ENCODE measurements around the gene MTOR.
"Not testable (repeated sequence)": the region's sequence is repeated elsewhere in the genome, so short reads cannot be mapped to it uniquely, and the experiment has no call there.

The MTOR gene

DNA sequence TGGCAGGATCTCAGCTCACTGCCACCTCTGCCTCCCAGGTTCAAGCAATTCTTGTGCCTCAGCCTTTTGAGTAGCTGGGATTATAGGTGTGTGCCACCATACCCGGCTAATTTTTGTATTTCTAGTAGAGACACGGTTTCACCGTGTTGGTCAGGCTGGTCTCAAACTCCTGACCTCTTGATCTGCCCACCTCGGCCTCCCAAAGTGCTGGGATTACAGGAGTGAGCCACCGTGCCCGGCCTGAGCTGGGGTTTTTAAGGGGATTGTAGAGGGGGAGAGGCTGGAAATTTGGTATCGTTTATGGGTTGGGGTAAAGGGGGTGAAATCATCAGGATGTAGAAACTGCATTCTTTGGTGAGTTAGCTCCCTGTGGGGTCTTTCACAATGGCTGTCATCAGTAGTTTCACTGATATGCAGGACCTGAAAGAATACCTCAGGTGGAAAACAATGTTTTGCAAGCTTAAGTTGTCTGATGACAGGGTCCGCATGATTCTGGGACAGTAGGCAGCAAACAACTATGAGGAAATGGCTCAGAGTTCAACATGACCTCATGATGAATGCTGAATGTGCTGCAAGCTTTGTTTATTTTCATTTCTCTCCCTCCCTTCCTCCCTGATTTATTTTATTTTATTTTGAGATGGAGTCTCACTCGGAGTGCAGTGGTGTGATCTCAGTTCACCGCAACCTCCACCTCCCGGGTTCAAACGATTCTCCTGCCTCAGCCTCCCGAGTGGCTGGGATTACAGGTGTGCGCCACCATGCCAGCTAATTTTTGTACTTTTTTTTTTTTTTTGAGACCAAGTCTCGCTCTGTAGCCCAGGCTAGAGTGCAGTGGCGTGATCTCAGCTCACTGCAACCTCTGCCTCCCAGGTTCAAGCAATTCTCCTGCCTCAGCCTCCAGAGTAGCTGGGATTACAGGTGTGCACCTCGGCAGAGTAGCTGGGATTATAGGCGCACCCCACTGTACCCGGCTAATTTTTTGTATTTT, 5.3 kb upstream of the MTOR start:
- H3K36me3 Mint-ChIP-seq (ENCODE audit: low read depth); H3K9me3 Mint-ChIP-seq; H3K4me3 Mint-ChIP-seq; intact Hi-C loops (cut with micrococcal nuclease); H3K4me1 Mint-ChIP-seq (ENCODE audit: low read depth); H3K27me3 Mint-ChIP-seq; H3K27ac Mint-ChIP-seq: not testable (repeated sequence)

DNA sequence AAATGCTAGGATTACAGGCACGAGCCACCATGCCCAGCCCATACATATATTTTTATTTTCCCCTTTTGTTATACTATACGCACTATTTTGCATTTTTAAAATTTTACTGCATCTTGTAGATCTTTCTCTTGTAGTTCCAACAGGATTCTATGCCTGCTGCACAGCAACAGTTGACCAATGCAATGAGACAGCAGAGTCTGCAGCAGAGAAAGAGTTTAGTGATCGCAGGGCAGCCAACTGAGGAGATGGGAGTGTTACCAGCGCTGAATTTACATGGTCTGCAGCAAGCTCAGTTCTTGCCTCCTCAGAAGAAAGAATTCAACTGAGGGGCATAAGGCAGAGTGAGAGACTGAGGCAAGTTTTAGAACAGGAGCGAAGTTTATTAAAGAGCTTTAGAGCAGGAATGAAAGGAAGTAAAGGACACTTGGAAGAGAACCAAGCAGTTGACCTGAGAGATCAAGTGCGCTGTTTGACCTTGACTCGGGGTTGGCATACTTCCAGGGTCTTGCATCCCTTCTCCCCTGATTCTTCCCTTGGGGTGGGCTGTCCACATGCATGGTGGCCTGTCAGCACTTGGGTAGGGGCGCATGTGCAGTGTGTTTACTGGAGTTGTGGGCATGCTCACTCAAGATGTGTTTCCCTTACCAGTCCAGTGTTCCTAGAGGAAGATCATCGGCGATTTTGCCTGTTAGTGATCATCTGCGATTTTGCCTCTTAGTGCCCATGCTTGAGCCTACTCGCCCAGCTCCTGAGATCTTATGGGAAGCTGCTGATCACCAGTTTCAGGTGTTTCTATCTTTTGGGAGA, 4.1 kb upstream of the MTOR start:
- H3K4me3 Mint-ChIP-seq: no peak overlapping the region
- H3K27ac Mint-ChIP-seq: no peak overlapping the region
- H3K36me3 Mint-ChIP-seq (ENCODE audit: low read depth): peaks cover 7% of the 10 kb centered on the region
- no peaks in the 10 kb centered on the region for H3K9me3 Mint-ChIP-seq
- H3K27me3 Mint-ChIP-seq: no peaks in the 10 kb centered on the region
- intact Hi-C loops (cut with micrococcal nuclease): no loop called here
- peaks cover 5% of the 10 kb centered on the region for H3K4me1 Mint-ChIP-seq (ENCODE audit: low read depth)

DNA sequence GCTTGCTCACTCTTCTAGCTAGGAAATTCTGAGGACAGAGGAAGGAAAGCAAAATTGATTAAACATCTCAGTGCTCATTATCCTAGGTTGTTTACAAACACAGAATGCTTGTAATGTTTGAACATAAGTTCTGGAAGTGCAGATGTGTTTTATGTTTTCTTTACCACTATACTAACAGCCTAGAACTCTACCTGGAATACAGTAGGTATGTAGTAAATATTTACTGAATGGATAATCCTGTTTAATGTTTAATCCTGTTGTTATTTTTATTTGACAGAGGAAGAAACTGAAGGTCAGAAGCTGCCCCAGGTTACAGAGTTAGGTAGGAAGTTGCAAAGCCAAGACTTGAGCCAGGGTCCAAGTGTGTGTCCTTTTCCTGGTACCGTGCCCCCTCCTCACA, 6.1 kb downstream of the MTOR start:
- peaks cover 7% of the 10 kb centered on the region for H3K4me1 Mint-ChIP-seq (ENCODE audit: low read depth)
- peaks cover 74% of the 10 kb centered on the region for H3K36me3 Mint-ChIP-seq (ENCODE audit: low read depth)
- H3K9me3 Mint-ChIP-seq: no peaks in the 10 kb centered on the region
- no peak overlapping the region for H3K4me3 Mint-ChIP-seq
- H3K27me3 Mint-ChIP-seq: no peaks in the 10 kb centered on the region
- intact Hi-C loops (cut with micrococcal nuclease): no loop called here
- peak overlapping the region; percentile 5 for H3K27ac Mint-ChIP-seq

DNA sequence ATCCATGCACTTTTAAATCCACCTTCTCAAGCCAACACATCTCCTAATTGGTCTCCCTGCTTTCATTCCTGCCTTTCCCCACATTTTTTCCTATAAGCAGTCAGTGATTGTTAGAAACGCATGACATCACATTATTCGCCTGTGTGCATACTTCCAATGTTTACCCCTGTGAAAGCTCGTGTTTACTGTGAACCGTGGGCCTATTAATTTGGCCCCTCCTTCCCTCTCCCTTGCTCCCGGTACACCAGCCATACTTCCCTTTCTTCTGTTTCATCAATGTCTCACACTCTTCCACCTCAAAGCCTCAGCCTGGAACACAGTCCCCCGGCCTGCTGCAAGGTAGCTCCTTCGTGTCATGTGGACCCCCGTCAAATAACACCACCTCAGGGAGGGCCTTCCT, 9.1 kb downstream of the MTOR start:
- H3K27me3 Mint-ChIP-seq: no peaks in the 10 kb centered on the region
- H3K36me3 Mint-ChIP-seq (ENCODE audit: low read depth): peaks cover 80% of the 10 kb centered on the region
- no peaks in the 10 kb centered on the region for H3K4me1 Mint-ChIP-seq (ENCODE audit: low read depth)
- no peak overlapping the region for H3K4me3 Mint-ChIP-seq
- no peaks in the 10 kb centered on the region for H3K9me3 Mint-ChIP-seq
- H3K27ac Mint-ChIP-seq: no peak overlapping the region
- intact Hi-C loops (cut with micrococcal nuclease): no loop called here

DNA sequence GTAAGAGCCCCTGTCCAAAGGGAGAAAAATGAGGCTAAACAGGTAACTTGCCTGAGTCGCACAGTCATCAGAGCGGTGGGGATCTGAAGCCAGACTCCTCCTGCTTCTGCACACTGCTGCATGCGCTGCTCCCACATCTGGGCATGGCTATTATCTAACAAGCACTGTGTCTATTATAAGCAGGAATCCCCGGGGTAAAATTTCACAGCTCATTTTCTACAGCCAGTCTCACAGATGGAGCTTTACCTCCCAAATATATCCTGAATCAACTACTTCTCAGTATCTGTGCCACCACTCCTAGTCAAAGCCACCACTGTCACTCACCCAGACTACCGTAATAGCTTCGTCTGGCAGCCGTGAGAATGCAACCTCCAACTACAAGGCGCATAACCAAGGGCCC, 9.8 kb downstream of the MTOR start:
- intact Hi-C loops (cut with micrococcal nuclease): no loop called here
- Mint-ChIP-seq H3K4me1 (ENCODE audit: low read depth) (no peaks in the 10 kb centered on the region), H3K9me3 (no peaks in the 10 kb centered on the region), H3K27me3 (no peaks in the 10 kb centered on the region), H3K27ac (no peak overlapping the region), H3K4me3 (no peak overlapping the region), H3K36me3 (ENCODE audit: low read depth) (peaks cover 80% of the 10 kb centered on the region)

DNA sequence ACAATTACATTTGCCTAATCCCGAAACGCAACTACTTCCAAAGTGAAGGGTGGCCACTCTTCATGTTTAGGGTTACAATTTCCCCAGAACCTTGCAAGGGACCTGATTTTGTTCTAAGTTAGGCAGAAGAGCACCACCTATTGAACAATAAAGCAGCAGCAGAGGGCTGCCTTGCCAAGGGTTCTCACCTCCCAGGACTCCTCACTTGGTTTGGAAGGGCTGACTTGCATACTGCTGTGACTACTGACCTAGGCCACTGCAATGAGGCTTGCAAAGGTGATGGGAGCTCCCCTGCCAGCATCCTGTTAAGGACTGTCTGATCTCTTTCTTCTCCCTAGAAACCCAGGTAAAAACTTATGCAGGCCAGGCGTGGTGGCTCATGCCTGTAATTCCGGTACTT, 14.2 kb downstream of the MTOR start:
- H3K27me3 Mint-ChIP-seq: no peaks in the 10 kb centered on the region
- peaks cover 80% of the 10 kb centered on the region for H3K36me3 Mint-ChIP-seq (ENCODE audit: low read depth)
- no peaks in the 10 kb centered on the region for H3K9me3 Mint-ChIP-seq
- H3K4me3 Mint-ChIP-seq: no peak overlapping the region
- intact Hi-C loops (cut with micrococcal nuclease): no loop called here
- H3K27ac Mint-ChIP-seq: no peak overlapping the region
- H3K4me1 Mint-ChIP-seq (ENCODE audit: low read depth): no peaks in the 10 kb centered on the region

DNA sequence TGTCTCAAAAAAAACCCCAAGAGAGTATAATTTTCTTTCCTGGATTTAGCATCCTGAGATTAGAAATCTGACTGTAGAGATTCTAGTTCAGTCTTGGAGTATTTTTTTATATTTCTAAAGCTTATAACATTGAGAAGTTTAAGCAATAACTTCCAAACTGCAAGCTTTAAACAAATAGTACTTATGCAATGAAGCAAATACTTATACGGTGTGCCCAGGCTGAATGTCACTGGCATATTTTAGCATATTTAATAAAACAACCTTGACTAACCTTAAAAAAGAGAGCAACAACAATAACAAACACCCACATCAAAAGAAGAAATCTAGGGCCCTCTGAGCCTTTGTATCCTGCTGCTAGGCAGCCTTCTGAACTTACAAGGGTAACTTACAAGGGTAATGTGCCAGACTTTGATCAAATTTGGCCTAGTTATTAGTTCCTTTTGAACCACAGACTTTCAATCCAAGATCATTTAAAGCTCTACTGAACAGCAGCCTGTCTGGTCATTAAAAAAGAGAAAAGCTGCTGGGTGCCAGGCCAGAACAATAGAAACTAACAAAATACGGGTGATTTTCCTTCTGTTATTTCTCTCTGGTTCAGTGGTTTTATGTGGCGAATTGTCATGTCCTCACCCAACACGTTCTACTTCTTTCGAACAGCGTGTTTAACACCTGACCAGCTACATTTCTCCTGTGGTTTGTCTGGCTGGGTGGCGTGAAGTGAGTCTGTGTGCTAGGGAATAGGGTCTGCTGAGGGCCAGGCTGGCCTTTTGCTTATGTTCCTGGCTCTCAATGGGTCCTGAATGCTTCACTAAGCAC, 16.2 kb downstream of the MTOR start:
- Mint-ChIP-seq H3K4me1 (ENCODE audit: low read depth) (no peaks in the 10 kb centered on the region), H3K4me3 (no peak overlapping the region), H3K36me3 (ENCODE audit: low read depth) (peaks cover 81% of the 10 kb centered on the region), H3K27ac (no peak overlapping the region), H3K27me3 (no peaks in the 10 kb centered on the region), H3K9me3 (no peaks in the 10 kb centered on the region)
- intact Hi-C loops (cut with micrococcal nuclease): no loop called here

DNA sequence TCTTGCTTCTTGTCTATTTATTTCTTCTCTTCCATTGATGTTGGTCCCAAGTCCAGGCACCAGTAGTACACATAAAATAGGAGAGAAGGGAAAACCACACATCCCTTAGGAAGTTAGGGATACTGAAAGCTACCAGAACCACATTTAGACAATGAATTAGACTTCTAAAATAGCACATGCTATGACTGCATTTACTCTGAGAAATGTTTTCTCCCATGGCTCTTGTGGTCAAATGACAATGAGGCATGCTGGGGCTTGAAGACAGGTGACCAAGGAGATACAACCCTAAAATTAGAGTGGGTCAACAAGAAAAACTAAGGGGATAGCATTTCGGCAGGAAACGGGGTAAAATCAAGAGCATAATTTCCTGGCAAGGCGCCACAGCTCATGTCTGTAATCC, 17.1 kb downstream of the MTOR start:
- Mint-ChIP-seq H3K4me3 (no peak overlapping the region), H3K4me1 (ENCODE audit: low read depth) (no peaks in the 10 kb centered on the region), H3K27me3 (no peaks in the 10 kb centered on the region), H3K27ac (no peak overlapping the region), H3K36me3 (ENCODE audit: low read depth) (peaks cover 81% of the 10 kb centered on the region), H3K9me3 (no peaks in the 10 kb centered on the region)
- intact Hi-C loops (cut with micrococcal nuclease): no loop called here

DNA sequence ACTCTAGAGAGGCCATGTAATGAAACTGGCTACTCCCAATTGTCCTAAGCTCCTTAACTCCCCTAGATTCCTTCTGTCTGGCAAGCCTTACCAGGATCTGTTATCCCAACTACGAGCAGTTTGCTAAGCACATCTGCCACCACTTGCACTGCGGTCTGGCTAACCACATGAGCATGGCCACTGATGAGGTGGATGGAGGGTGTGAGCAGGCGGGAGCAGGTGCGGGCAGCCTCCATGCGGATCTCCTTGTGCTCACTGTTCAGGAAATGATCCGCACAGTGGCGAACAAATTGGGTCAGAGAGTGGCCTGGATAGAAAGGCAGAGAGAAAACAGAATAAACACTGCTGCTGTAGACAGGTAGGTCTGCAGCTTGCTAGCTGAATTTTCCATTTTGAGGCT, 24.0 kb downstream of the MTOR start:
- Mint-ChIP-seq H3K9me3 (no peaks in the 10 kb centered on the region), H3K4me1 (ENCODE audit: low read depth) (no peaks in the 10 kb centered on the region), H3K27me3 (no peaks in the 10 kb centered on the region), H3K4me3 (no peak overlapping the region), H3K36me3 (ENCODE audit: low read depth) (peaks cover 96% of the 10 kb centered on the region), H3K27ac (no peak overlapping the region)
- intact Hi-C loops (cut with micrococcal nuclease): no loop called here

DNA sequence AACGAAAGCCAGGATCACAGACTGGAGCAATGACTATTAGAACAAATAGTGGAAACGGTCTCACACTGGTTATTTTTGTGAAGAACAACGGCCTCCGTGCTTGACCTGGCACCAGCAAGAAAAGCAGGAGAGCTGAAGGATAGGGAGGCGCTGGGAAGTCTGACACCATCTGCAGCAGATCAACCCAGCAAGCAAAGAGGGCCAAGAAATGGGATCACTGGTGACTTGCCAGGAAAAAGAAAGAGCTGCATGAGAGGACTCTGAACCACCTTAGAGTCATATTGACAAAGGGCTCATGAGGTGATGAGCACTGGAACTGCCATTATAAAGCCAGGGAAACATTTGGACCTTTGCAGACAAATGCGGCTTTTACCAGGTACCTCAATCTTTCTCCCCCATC, 25.0 kb downstream of the MTOR start:
- H3K27ac Mint-ChIP-seq: no peak overlapping the region
- H3K4me1 Mint-ChIP-seq (ENCODE audit: low read depth): no peaks in the 10 kb centered on the region
- H3K36me3 Mint-ChIP-seq (ENCODE audit: low read depth): peaks cover 99% of the 10 kb centered on the region
- no peaks in the 10 kb centered on the region for H3K9me3 Mint-ChIP-seq
- intact Hi-C loops (cut with micrococcal nuclease): no loop called here
- H3K4me3 Mint-ChIP-seq: no peak overlapping the region
- no peaks in the 10 kb centered on the region for H3K27me3 Mint-ChIP-seq

DNA sequence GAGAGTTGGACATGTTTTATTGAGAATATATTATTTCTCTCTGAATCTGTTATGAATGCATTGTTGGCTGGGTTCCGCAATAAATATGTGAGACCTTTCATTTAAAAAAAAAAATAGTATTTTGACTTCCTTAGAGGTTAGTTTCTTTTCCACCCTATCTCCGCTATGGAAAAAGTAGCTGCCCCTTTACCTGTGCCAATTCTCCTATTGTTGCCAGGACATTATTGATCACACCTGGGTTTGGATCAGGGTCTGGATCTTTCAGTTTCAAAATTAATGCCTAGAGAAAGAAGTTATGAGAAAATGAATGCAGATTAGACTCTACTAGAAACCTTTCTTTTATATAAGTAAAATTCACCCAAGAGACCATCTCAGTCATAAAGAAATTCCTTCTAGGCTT, 29.1 kb downstream of the MTOR start:
- Mint-ChIP-seq H3K4me3 (no peak overlapping the region), H3K4me1 (ENCODE audit: low read depth) (no peaks in the 10 kb centered on the region), H3K27me3 (no peaks in the 10 kb centered on the region), H3K36me3 (ENCODE audit: low read depth) (peaks cover 100% of the 10 kb centered on the region), H3K27ac (no peak overlapping the region), H3K9me3 (no peaks in the 10 kb centered on the region)
- intact Hi-C loops (cut with micrococcal nuclease): no loop called here

DNA sequence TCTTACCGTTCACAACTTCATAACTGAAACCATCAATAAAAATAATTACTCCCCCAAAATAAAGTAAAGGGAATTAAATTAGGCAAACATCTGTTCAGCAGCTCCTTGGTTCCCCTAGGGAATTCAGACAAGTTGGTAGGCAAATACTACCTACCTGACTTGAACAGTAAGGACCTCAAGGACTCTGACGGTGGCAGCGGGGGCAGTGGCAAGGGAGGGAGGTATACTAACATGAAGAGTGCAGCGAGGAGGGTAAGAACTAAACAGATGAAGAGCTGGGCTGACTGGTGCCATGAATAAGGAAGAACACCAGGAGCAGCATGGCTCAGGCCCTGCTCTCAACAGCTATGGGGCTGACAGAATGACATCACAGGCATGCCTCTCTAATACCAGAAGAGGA, 33.1 kb downstream of the MTOR start:
- H3K27ac Mint-ChIP-seq: no peak overlapping the region
- intact Hi-C loops (cut with micrococcal nuclease): loop anchor here (10.0 kb wide), 1 partner anchor 94 kb away; no protein-coding TSS in a partner anchor

DNA sequence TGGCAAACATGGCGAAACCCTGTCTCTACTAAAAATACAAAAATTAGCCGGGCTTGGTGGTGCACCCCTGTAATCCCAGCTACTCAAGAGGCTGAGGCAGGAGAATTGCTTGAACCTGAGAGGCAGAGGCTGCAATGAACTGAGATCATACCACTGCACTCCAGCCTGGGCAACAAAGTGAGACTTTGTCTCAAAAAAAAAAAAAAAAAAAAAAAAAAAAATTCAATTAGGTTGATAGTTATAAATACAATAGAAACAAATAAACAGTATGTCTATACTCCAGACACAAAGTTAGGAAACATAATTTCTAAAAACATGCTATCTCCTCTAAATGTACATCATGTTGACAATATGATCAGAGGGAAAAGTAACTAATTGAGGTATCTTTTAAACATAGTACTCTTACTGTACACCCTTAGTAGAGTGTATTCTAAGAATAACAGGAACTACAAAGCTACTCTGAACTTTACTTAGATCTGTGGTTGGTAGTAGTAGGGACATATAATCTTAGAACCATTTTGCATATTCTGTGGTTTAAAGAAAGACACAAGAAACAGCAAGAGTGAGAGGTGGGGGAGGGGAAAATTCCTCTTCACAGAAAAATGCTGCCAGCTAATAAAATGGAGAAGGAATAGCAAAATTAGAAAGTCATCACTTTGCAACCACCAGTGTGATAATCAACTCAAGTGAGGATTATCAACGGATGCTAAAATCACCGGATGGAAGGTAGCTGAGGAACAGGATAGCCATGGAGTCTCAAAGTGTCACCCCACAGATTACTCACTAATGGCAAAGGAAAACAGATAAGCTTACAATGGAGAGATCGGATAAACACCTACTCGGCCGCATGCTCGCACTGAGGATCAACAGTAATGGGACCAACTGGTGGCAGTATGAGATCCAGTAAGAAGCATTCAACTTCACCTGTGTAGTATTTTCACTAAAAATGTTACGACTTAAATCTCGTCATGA, 35.0 kb downstream of the MTOR start:
- H3K9me3 Mint-ChIP-seq: no peaks in the 10 kb centered on the region
- H3K4me3 Mint-ChIP-seq: no peak overlapping the region
- no peaks in the 10 kb centered on the region for H3K4me1 Mint-ChIP-seq (ENCODE audit: low read depth)
- H3K36me3 Mint-ChIP-seq (ENCODE audit: low read depth): peaks cover 85% of the 10 kb centered on the region
- H3K27ac Mint-ChIP-seq: no peak overlapping the region
- intact Hi-C loops (cut with micrococcal nuclease): loop anchor here (10.0 kb wide), 1 partner anchor 93 kb away; no protein-coding TSS in a partner anchor
- no peaks in the 10 kb centered on the region for H3K27me3 Mint-ChIP-seq

More for the DNA sequence above, 33.1 kb downstream of the MTOR start:
- H3K4me3 Mint-ChIP-seq: no peak overlapping the region
- H3K4me1 Mint-ChIP-seq (ENCODE audit: low read depth): no peaks in the 10 kb centered on the region
- peaks cover 86% of the 10 kb centered on the region for H3K36me3 Mint-ChIP-seq (ENCODE audit: low read depth)
- H3K9me3 Mint-ChIP-seq: no peaks in the 10 kb centered on the region
- H3K27me3 Mint-ChIP-seq: no peaks in the 10 kb centered on the region
